MM.1S (cell line): ENCODE data around the gene NPIPA5.
"Not testable (repeated sequence)": the region's sequence is repeated elsewhere in the genome, so short reads cannot be mapped to it uniquely, and the experiment has no call there.

ENCODE experiments used
- DNase-seq: peaks from one replicate; pipeline ENCODE4 v3.0.0-alpha.2; 2015
- H2AFZ ChIP-seq: fragments of 300-600 bp; sonication (generic); 2 replicates; pipeline ENCODE4 v1.6.0; 2016; ENCODE audit warnings: antibody characterized with exemption, low read length
- H3F3A ChIP-seq: fragments of 300-600 bp; sonication (generic); 2 replicates; pipeline ENCODE4 v1.6.1; 2016; ENCODE audit warnings: mild to moderate bottlenecking, antibody characterized with exemption, low read length, moderate library complexity, mixed read lengths; ENCODE audit not compliant: insufficient read depth
- H3K27ac ChIP-seq: fragments of 300-600 bp; sonication (generic); 2 replicates; pipeline ENCODE4 v1.5.1; 2016; ENCODE audit warnings: mild to moderate bottlenecking, low read length
- H3K27me3 ChIP-seq: fragments of 300-600 bp; sonication (generic); replicated peaks from 2 replicates; pipeline ENCODE4 v1.6.0; 2016; ENCODE audit warnings: low read length; ENCODE audit not compliant: insufficient read depth
- H3K36me3 ChIP-seq: fragments of 300-600 bp; sonication (generic); replicated peaks from 2 replicates; pipeline ENCODE4 v1.6.1; 2016; ENCODE audit warnings: mild to moderate bottlenecking, low read length, mixed read lengths; ENCODE audit not compliant: insufficient read depth
- H3K4me1 ChIP-seq: fragments of 300-600 bp; sonication (generic); 2 replicates; pipeline ENCODE4 v1.6.1; 2016; ENCODE audit warnings: low read length, mixed read lengths
- H3K4me2 ChIP-seq: fragments of 300-600 bp; sonication (generic); 2 replicates; pipeline ENCODE4 v1.6.0; 2016; ENCODE audit warnings: low read depth, low read length
- H3K4me3 ChIP-seq: fragments of 300-600 bp; sonication (generic); 2 replicates; pipeline ENCODE4 v1.5.1; 2016; ENCODE audit warnings: low read length, mixed read lengths
- H3K79me2 ChIP-seq: fragments of 300-600 bp; sonication (generic); 2 replicates; pipeline ENCODE4 v1.6.1; 2016; ENCODE audit warnings: mixed run types, low read length, mixed read lengths
- H3K9ac ChIP-seq: fragments of 300-600 bp; sonication (generic); 2 replicates; pipeline ENCODE4 v1.6.1; 2016; ENCODE audit warnings: low read length, mixed read lengths
- H3K9me2 ChIP-seq: fragments of 300-600 bp; sonication (generic); replicated peaks from 2 replicates; pipeline ENCODE4 v1.6.1; 2016; ENCODE audit warnings: mild to moderate bottlenecking, low read length, mixed read lengths; ENCODE audit not compliant: insufficient read depth
- H3K9me3 ChIP-seq: fragments of 300-600 bp; sonication (generic); replicated peaks from 2 replicates; pipeline ENCODE4 v1.6.1; 2016; ENCODE audit warnings: mild to moderate bottlenecking, low read length, mixed read lengths; ENCODE audit not compliant: insufficient read depth
- H4K20me1 ChIP-seq: fragments of 300-600 bp; sonication (generic); 2 replicates; pipeline ENCODE4 v1.6.1; 2016; ENCODE audit warnings: mild to moderate bottlenecking, low read length, moderate library complexity, mixed read lengths; ENCODE audit not compliant: insufficient read depth

Gene NPIPA5

DNA sequence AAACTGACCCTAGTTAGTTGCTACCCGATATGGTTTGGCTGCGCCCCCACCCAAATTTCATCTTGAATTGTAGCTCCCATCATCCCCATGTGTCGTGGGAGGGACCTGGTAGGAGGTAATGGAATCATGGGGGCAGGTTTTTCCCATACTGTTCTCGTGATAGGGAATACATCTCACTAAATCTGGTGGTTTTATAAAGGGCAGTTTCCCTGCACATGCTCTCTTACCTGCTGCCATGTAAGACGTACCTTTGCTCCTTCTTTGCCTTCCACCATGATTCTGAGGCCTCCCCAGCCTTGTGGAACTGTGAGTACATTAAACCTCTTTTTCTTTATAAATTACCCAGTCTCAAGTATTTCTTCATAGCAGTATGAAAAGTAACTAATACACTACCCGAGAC, 10.0 kb upstream of the NPIPA5 start:
- H3K4me2 ChIP-seq, H2AFZ ChIP-seq, H3K9me3 ChIP-seq, H3K9me2 ChIP-seq, H3K27me3 ChIP-seq, H3F3A ChIP-seq, H4K20me1 ChIP-seq, H3K79me2 ChIP-seq, DNase-seq, H3K27ac ChIP-seq, H3K4me3 ChIP-seq, H3K4me1 ChIP-seq, H3K36me3 ChIP-seq, H3K9ac ChIP-seq: not testable (repeated sequence)

- H4K20me1 ChIP-seq, H3K4me1 ChIP-seq, H2AFZ ChIP-seq, H3K27me3 ChIP-seq, H3F3A ChIP-seq, H3K36me3 ChIP-seq, H3K9me3 ChIP-seq, H3K4me3 ChIP-seq, H3K9ac ChIP-seq, DNase-seq, H3K9me2 ChIP-seq, H3K27ac ChIP-seq, H3K4me2 ChIP-seq, H3K79me2 ChIP-seq: not testable (repeated sequence)
Measured at GRCh38 chr16:15382810-15383209, 4.7 kb upstream of the NPIPA5 start.

DNA sequence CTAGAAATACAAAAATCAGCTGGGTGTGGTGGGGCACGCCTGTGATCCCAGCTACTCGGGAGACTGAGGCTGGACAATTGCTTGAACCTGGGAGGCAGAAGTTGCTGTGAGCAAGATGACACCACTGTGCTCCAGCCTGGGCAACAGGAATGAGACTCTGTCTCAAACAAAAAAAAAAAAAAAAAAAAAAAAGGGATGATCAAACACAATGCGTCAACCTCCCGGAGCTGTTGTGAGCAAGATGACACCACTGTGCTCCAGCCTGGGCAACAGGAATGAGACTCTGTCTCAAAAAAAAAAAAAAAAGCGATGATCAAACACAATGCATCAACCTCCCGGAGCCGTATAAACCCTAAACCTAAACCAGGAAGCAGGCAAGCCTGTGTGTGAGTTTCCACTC, 20.6 kb downstream of the NPIPA5 start:
- not testable (repeated sequence) for H3K36me3 ChIP-seq, H3K27ac ChIP-seq, H3K4me2 ChIP-seq, DNase-seq, H3K9me2 ChIP-seq, H3K9ac ChIP-seq, H3F3A ChIP-seq, H4K20me1 ChIP-seq, H3K4me1 ChIP-seq, H3K79me2 ChIP-seq, H2AFZ ChIP-seq, H3K27me3 ChIP-seq, H3K4me3 ChIP-seq, H3K9me3 ChIP-seq

DNA sequence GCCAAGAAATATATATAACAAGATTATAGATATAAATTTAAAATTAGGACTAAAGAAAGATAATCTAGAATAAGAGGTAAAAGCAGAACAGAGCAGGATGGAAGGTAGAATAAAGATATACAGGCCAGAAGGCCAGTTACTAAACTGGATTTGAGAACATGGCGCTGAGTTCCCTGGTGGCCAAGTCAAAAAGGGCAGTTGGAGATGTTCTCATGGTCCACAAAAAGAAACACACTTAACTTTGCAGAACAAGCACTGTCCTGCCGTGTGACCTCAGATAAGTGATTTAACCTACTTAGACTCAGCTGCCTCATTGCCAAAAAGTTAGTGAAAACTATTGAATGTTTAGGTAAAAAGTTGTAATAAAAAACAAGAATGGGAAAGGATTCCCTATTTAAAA, 23.2 kb downstream of the NPIPA5 start:
- H3K4me1 ChIP-seq, H3K36me3 ChIP-seq, H3K9me2 ChIP-seq, H3K27me3 ChIP-seq, H3K9me3 ChIP-seq, H3F3A ChIP-seq, H2AFZ ChIP-seq, H3K4me2 ChIP-seq, DNase-seq, H3K4me3 ChIP-seq, H3K27ac ChIP-seq, H3K79me2 ChIP-seq, H4K20me1 ChIP-seq, H3K9ac ChIP-seq: not testable (repeated sequence)

GRCh38 chr16:15352852-15353251, 25.2 kb downstream of the NPIPA5 start:
- not testable (repeated sequence) for DNase-seq

GRCh38 chr16:15351745-15352144, 26.3 kb downstream of the NPIPA5 start:
- H3K36me3 ChIP-seq, H3K9me3 ChIP-seq, DNase-seq, H3F3A ChIP-seq, H3K9me2 ChIP-seq, H3K4me1 ChIP-seq, H3K4me3 ChIP-seq, H3K27me3 ChIP-seq, H3K79me2 ChIP-seq, H3K9ac ChIP-seq, H3K27ac ChIP-seq, H2AFZ ChIP-seq, H4K20me1 ChIP-seq, H3K4me2 ChIP-seq: not testable (repeated sequence)

More at GRCh38 chr16:15352852-15353251, 25.2 kb downstream of the NPIPA5 start:
- not testable (repeated sequence) for H3K4me3 ChIP-seq, H3K79me2 ChIP-seq, H3F3A ChIP-seq, H3K9me2 ChIP-seq, H4K20me1 ChIP-seq, H3K27ac ChIP-seq, H3K4me2 ChIP-seq, H2AFZ ChIP-seq, H3K4me1 ChIP-seq, H3K27me3 ChIP-seq, H3K9ac ChIP-seq, H3K9me3 ChIP-seq, H3K36me3 ChIP-seq

DNA sequence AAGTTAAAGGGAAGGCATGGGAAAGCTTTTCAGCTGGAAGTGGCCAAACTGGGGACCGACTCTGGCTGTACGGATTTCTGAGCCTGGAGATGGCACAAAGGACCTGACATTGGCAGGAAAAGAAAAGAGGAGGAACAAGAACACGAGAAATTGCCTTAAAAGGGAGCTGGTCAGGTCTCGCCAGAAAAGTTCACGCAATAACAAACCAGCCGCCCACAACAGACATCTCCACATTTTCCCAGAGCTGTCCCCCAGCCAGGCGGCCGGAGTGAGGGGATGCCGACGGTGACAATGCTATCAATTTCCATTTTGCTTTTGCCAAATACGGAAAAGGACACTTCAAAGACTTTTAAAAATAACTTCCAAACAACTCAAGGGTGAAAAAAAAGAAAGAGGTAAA, 26.8 kb downstream of the NPIPA5 start:
- H3K9me2 ChIP-seq, DNase-seq, H3K4me2 ChIP-seq, H3K36me3 ChIP-seq, H3K27me3 ChIP-seq, H3K9me3 ChIP-seq, H3K9ac ChIP-seq, H3F3A ChIP-seq, H3K79me2 ChIP-seq, H3K27ac ChIP-seq, H3K4me1 ChIP-seq, H2AFZ ChIP-seq, H3K4me3 ChIP-seq, H4K20me1 ChIP-seq: not testable (repeated sequence)

DNA sequence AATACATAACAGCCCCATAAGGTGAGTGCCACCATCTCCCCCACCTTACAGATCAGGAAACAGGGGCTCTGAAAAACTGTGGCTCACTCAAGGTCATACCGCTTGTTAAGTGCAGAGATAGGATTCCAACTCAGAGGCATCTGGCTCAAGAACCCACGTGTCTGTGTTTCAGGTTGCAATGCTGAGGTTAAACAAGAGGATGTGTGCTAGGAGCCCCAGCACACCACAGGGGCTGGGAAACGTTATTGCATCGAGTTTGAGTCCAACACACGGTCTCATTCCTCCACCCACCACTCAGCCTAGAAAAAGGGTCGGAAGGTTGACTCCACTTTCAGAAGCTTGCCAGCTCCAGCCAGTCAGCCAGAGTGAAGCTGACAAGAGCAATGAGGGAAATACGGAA, 29.4 kb downstream of the NPIPA5 start:
- H4K20me1 ChIP-seq, H3K27me3 ChIP-seq, H3K9me3 ChIP-seq, H3K4me2 ChIP-seq, H3K4me1 ChIP-seq, H2AFZ ChIP-seq, H3K9ac ChIP-seq, H3K9me2 ChIP-seq, DNase-seq, H3K79me2 ChIP-seq, H3K4me3 ChIP-seq, H3K27ac ChIP-seq, H3F3A ChIP-seq, H3K36me3 ChIP-seq: not testable (repeated sequence)
